RPMI8226 (cell line): Measurements from ENCODE around the gene MPPED1.
A peak's percentile ranks its signal among the peaks of the same experiment; 100 is the strongest.

Experiments
- DNase-seq: peaks from one replicate; pipeline ENCODE4 v3.0.0-alpha.2; 2015

Gene MPPED1

DNA sequence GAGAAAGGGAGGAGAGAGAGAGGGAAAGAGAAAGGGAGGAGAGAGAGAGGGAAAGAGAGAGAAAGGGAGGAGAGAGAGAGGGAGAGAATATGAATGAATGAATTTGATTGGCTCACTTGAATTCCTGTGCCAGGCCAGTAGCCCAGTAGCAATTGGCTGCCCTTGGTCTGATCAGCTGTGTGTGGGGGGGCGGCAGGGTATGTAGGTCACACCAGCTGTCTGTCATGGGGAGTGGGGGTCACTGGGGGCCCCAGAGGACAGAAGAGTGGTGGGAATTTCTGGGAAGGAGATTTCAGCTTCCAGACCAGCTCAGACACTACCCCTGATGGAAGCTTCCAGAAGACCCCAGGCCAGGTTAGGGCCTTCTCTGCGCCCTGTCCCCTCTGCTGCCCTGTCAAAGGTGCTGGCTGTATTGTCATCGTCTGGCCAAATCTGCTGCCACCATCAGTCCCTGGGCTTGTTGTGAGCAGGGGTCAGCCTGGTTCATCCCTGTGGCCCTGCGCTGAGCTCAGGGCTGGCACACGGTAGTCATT lies 21.1 kb downstream of the MPPED1 start:
- no peak for DNase-seq

DNA sequence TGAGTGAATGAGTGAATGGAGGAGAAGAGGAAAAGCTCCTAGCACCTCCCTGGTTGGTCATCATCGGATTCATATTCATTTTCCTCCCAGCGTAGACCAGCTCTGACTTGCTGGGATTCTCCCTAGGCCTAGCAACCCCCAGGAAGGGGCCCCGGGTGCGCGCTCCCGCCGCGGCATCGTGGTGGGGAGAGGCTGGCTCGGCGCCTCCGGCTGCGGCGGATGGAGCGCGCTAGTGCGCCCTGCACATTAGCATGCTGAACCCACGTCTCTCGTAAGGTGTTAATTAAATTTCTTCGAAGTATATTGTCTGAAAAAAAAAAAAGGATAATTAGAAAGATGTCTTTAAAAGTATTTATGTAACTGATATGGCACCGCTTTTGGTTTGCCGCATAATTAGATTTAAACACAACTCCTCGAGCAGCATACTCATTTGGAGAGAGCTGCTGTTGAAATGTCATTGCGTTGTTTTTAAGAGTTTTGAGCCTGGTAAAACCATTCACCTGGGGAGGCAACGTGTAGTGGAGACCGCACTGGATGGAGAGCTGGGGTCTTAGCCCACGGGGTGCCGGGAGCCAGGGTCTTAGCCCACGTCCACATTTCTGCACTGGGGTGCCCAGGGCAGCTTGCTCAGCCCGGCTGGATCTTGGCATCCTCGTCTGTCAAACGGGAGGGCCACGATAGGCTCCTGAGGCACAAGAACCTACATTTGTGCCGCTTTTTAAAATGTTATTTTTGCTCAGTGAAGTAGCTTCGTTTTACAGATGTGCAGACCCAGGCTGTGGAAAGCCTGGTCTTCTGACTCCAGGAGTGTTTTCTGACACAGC lies 21.8 kb downstream of the MPPED1 start:
- no peak for DNase-seq

DNA sequence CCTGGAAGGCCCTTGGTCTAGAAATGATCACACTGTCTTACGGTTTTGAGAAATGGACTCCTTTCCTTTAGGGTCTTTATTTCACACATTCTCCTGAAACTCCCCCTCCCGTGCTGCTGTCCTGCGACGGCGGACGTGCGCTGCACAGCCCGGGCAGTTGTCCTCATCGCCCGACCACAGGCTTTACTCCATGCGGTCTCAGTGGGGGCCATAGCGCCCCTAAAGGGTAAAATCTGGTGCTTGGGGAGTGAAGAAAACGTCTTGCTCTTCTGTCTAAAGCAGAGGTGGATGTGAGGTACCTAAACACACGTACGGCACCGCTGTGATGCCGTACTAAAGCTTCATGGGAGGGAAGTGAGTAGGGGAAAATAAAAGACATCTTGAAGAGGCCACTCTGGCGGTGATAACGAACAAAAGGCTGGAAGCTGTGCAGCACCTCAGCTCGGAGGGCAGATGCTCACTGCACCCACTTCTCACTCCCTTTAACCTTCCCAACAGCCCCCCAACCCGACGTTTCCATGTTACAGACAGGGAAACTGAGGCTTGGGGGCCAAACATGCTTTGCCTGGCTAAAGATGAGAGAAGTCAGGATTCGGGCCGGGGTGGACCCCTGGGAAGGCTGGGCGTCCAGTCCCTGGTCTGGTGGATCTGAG lies 22.6 kb downstream of the MPPED1 start:
- no peak for DNase-seq

DNA sequence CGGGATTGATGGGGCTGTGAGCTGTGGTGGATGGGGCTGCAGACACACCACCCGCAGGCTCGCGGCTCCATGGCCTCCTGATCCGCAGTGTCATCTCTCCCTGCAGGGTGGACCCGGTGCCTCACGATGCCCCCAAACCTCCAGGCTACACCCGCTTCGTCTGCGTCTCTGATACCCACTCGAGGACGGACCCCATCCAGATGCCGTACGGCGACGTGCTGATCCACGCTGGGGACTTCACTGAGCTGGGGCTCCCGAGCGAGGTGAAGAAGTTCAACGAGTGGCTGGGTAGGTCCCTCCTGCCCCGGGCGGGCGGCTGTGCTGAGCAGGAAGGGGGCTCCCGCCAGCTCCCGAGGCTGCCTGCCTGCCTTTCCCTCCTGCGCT lies 23.1 kb downstream of the MPPED1 start:
- no peak for DNase-seq

DNA sequence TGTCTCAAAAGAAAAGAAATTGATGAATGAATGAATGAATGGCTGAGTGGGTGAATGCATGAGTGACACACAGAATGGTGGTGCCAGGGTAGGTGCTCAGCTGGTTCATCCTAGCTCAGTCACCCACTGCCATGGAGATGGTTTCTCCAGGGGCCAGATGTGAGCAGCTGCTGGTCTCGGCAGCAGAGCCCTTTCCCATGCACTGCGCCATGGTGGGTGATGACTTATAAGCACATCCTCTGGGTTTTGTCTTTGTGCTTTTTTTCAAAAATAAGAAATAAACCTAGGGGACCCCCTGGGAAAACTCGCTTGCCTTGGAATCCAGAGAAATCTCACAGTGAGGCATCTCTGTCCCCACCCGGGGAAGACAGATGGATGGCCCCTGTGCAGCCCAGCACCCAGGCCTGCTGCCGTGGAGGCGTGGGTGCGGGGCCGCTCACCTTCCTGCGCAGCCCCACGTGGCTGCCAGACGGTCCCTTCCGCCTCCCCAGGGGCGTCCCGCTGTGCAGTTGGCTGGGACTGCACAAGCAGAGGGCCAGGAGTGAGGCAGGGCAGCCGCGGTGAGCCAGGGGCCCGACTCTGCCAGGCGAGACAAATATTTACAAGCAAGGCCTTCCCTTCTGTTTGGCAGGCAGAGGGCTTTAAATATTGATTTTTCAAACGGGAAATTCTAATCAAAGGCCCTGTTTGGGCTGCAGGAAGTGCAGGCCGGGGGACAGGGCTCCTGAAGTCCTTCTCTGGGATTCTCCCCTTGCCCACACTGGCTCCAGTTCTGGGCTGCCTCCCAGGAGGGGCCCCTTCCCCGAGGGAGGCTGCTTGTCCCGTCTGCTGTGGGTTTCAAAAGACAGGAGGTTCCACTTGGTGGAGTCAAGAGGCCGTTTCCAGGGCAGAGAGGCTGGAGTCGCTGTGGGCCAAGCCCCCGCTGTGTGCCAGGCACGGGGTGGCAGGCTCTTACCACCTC lies 24.3 kb downstream of the MPPED1 start:
- DNase-seq, result no peak

DNA sequence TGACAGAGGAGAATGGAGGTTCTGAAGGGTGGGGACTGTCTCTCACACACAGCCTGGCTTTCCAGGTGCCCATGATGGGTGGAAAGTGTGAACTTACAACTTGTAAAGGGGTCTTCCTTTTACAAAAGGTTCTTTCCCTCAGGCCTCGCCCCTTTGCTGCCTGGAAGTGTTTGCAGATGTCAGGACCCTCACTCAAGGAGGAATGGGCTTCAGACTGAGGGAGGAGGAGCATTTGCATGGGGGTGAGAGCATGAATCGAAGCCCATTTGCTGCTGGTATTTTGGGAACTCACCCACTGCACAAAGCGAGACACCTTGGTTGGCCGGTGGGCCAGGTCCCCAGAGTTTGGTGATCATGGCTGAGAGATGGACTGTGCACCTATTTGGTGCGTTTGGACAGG lies 25.1 kb downstream of the MPPED1 start:
- no peak for DNase-seq

DNA sequence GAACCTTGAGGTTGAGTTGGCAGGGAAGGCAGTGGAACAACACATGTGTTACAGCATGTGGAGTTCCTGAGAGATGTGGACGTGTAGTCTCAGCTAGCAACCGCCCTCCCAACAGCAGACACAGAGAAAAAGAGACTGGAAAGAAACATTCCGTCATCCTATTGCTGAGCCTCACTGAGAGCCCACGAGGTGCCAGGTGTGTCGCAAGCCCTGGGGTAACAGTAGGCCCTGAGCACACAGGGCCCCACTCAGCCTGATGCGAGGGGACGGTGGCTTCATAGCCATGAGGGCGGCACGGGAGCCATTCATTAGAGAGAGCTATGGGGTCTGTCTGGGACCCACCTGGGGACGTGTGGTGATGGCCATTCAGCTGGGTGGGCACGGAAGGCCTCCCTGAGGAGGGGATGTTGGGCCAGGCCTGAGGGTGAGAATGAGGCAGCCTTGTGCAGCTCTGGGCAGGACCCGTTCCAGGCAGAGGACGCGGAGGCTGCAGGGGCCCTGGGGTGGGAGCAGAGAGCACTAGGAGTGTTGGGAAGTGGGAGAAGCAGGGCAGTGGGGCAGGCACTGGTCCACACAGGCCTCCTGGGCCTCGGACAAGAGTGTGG lies 26.2 kb downstream of the MPPED1 start:
- no peak for DNase-seq

DNA sequence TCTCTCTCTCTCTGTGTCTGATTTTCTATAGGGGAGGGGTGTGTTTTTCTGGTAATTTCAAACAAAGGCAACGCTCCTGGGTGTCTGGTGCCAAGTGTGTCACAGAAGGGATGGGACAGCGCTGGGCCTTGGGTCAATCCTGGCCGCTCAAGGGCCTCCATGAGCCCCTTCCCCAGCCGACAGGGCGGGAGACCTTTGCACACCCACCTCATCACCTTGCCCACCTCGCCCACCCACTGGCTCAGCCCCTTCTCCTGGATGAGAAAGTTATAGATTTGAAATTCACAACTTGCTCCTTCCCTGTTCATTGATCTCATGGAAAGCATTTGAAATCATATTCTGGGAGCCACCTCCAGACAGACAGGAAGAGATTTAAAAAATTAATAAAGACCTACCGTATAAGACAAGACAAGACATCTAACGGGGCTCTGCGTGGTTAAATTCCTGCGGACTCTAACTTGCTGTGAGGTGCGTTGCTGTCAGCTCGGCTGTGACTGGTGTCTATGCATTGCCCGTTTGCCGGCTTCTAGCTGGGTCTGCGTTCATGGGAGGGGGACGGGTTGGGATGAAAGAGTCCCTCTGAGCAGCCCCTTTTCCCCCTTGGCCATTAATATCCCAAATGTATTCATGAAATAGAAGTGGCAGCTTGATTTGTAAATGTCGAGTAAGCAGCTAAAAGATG lies 27.0 kb downstream of the MPPED1 start:
- DNase-seq, result no peak

DNA sequence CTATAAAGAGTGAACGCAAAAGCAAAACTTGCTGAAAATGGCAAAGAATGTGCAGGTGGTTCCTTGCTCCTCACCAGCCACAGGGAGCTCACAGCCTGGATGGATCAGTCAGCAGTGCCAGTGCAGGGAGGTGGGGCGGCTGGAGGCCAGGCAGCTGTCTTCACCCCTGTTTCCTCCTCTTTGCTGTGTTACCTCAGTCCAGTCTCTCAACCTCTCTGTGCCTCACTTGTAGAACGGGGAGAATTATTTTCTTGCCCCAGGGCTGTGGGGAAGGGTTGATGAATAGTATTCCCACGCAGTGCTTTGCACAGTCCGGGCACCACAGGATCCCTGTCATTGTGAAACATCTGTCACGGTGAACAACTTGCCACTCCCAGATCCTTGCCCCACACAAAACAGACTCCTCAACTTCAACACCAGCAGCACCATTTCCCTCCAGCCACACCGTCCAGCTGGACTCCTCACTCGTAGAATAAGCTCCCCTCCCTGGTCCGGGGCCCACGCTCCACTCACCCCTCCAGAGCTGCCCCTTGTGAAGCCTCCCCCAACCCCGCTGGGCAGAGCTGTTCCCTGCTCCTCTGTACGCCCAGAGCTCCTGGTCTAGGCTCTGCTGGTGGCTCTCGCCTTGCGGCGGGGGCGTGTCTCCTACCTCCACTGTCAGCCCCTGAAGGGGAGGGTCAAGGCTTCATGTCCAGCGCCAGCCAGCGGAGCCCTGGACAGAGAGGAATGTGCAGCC lies 27.7 kb downstream of the MPPED1 start:
- DNase-seq, result no peak

DNA sequence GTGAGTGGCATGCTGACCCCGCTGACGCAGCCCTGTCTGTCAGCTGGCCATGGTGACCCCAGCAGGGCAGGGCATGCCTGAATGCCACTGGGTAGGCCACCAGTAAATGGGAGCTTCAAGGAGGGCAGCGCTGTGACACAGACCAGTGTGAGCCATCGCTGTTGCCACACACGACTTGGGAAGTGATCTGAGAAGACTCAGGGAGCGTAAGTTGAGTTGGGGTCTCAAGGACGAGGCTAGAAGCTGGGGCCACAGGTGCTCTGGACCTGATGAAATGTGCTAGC lies 28.2 kb downstream of the MPPED1 start:
- no peak for DNase-seq

DNA sequence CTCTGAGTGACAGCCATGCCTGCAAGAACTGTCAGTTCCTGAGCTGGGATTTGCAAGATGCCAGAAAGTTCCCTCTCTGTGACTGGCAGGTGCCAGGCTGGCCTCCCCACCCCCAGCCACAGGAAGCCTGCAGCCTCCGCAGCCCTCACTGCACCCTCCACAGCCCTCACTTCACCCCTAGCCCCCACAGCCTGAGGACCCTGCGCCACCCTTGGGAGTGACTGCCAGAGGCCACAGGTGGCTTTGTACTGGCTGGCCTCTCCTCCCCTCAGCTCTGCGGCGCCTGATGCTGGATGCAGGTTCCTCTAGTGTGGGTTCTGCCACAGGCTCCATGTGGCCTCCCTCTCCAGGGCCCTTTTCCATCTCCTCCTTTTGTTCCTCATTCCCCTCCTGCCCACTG lies 28.7 kb downstream of the MPPED1 start:
- DNase-seq, result no peak

DNA sequence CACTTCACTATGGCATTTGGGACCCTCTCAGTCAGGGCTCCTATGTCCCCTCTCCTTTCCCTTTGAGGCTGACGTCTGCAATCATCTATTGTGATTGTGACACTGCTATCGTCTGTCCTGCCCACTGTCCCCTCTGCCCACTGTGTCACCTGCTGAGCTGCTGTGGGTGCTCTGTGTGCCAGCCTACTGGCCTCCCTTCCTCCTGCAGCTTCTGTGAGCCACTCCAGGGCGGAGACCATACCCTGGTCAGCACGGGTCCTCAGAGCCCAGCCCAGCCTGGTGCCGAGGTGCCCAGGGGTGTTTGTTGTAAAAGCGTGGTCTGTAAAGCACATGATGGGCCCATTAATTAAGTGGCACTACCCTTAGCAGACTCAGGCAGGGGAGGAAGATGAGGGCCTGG lies 29.4 kb downstream of the MPPED1 start:
- DNase-seq, result no peak

DNA sequence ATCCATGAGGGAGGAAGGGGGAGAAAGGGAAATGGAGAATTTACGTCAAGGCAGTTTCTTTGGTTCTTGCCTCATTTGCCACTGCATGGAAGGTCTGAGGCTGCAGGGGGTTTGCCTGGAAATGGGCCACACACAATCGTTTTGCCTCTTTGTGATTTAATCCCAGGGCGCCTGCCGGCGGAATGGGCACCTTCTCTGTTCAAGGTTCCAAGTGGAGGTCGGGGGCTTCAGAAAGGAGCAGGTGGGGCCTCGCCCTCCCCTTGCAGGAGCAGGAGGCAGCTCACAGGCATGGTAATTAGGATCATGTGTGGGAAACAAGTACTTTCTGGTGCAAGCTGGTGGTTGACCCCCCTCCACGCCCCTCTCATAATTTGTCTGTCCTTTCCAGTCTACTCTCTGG lies 29.9 kb downstream of the MPPED1 start:
- DNase-seq, result no peak

DNA sequence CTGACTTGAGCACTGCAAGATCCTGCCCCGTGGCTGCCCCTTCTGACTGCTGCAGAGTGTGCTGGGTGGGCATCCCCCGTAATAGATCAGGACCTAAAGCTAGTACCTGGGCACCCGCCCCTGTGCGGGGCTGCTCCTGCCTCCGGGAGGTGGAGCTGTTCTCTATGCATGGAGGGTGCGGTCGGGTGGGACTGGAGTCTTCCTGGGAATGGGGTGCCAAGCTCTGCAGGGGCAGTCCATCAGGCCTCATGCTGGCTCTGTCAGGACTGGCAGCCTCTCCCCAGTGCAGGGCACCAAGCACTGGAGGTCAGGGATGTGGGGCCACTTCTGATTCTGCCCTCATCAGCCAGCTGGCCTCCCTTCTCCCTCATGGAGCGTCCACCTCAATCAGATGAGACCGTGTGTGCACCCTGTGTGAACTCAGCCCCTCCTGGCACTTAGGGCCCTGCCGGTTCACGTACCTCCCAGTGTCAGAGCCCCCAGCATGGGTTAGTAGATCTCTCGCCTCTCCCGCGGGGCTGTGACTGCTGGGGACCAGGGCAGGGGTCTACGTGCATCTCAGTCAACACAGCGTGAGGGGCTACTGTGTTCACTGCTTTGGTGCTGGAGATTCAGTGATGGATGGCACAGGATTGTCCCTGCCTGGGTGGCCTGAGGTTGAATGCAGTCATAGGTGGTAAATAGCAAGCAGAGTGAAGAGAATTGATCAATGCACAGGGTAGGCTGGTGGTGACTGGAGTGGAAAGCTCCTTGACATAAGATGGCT lies 30.8 kb downstream of the MPPED1 start:
- no peak for DNase-seq

DNA sequence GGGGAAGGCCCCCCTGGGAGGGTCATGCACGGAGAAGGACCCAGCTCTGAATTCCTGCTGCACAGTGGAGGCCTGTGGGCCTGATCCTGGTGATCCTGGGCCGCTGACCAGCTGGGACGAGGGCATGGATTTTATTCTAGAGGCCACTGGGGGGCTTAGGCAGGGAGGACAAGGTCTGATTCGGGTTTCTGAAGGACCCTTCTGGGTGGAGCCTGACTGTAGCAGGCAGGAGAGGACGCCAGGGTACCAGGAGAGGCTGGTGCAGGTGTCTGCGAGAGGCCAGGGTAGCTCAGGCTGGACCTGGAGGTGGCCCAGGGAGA lies 31.3 kb downstream of the MPPED1 start:
- no peak for DNase-seq

DNA sequence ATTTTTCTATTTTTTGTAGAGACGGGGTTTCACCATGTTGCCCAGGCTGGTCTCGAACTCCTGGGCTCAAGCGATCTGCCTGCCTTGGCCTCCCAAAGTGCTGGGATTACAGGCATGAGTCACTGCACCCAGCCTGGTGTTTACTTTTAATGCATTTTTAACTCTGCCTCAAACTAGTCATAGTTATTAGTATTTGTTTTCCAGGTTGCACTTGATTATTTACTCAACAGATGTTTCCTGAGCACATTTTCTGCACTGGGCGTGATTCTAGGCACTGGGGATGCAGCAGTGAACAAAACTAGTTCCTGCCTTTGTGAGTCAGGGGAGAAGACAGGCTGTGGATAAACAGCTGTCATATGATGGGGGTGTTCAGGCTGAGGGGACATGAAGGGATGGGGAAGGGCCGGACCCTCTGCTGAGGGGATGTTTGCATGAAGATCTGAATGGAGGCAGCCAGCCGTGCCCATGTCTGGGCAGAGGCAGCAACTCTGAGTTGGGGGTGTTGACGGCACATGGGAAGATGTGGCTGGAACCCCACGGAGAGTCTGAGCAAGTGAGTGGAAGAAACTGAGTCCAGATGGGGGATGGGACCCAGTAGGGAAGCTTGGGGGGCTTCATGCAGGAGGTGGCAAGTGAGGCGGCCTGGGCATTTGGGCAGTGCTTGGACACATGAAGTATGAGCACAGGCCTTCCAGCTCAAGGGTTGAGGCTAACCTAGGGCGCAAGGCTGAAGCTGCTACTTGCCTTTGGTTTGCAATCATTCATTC lies 34.4 kb downstream of the MPPED1 start:
- no peak for DNase-seq

DNA sequence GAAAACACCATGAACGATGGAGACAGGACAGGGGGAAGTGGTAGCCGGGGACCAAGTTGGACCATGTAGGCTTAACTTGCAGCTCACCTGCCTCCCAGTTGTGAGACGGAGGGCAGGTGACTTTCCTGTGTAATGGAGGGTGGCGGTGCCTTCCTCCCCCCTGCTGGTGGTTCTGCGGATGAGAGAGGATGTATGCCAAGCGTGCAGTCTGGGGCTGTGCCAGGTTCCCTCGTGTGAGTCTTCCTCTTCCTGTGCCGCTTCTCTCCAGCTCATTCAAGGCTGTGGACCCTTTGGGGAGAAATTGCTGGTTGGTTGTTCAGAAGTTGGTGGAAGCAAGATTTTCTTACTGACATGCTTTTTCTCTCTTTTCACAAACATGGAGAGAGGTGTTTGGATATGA lies 35.1 kb downstream of the MPPED1 start:
- DNase-seq, result peak; percentile 81

DNA sequence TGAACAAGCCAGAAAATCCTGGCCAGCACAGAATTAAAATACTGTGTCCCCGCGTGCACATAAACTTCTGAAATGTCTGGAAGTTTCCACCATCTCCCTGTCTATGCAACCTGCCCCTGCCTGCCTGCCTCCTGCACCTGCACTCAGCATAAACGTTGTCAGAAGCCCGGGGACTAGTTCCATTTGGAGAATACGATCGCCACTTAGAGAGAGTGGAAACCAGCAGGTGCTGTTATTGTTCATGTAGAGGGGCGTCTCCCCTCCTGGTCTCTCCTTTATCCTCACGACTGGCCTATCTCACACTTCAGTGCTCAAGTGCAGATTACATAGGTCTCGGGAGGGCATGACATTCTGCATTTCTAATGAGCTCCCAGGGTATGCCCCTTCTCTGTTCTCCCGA lies 35.6 kb downstream of the MPPED1 start:
- peak; percentile 24 for DNase-seq

DNA sequence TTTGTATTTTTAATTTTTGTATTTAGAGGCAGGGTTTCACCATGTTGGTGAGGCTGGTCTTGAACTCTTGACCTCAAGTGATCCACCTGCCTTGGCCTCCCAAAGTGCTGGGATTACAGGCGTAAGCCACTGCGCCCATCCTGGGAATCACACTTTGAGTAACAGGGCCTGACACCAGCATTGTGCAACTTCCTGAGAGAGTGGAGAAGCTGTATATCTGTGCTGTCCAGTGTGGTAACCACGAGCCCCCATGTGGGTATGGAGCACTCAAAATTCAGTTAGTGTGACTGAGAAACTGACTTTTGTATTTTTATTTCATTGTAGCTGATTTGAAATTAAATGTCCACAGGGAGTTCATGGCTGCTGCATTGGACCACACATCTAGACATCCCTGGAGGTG lies 36.2 kb downstream of the MPPED1 start:
- no peak for DNase-seq

DNA sequence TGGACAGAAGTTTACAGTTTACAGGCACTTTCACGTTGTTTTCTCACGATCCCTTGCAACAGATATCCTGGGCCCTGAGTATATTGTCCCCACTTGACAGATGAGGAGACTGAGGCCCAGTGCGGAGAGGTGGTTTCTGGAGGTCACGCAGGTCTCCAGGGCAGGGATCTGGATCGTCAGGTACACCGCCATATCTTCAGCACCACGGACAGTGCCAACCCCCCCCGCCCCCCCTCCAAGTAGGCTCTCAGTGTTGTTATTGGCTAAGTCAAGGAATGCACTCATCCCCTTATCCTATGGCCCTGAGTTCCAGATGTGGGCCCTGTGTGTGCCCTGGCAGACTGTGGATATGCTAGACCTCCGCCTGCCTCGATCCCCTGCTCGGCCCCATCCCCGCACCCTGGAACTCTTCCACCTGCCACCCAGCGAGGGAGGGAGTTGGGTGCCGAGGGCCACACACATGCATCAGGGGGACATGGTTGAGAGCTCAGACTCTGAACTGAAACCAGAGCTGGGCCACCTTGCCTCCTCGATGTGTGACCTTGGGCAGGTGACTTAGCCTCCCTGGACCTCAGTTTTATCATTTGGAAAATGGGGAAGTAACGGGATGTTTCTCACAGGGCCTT lies 37.5 kb downstream of the MPPED1 start:
- peak; percentile 46 for DNase-seq
